HepG2 (cell line): ENCODE measurements around the gene CACNA1H. TPM values are rescaled to one million over a fixed set of nuclear protein-coding genes. Genes with fewer than 3 reads are reported as not detected.
A peak's percentile ranks its signal among the peaks of the same experiment; 100 is the strongest.
"Not testable (repeated sequence)": the region's sequence is repeated elsewhere in the genome, so short reads cannot be mapped to it uniquely, and the experiment has no call there.

Experiments used
- ATAC-seq: fragments of 200-7000 bp; cut with Tn5 transposase; 3 replicates; pipeline ENCODE4 v1.9.1; 2020; ENCODE audit warnings: mild to moderate bottlenecking, moderate library complexity
- BruUV-seq: library from RNA; stranded (reverse); fragments of 400-500 nt; replicated peaks from 2 replicates; lab custom pipeline; 2021; lab: Mats Ljungman, UMichigan
- CTCF ChIA-PET: fragments of 300-600 bp; formaldehyde crosslinking; extraction: SDS; loops from one replicate; lab custom pipeline; 2021; ENCODE audit warnings: low total read pairs, inconsistent platforms, low intra/inter-chr PET ratio; lab: Yijun Ruan, JAX
- POLR2A ChIA-PET: fragments of 350-600 bp; sonication (Branson Sonifier 250); formaldehyde crosslinking; loops from one replicate; lab custom pipeline; 2020; ENCODE audit warnings: antibody characterized with exemption, inconsistent platforms; lab: Yijun Ruan, JAX
- DNase-seq: peaks from one replicate; pipeline ENCODE4 v3.0.0-alpha.2; 2015; ENCODE audit warnings: low spot score
- FAIRE-seq: peaks from 3 replicates; lab custom pipeline; 2011; peaks lifted over from hg19 to GRCh38; lab: Jason Lieb, UNC
- H2AFZ ChIP-seq: one replicate; pipeline ENCODE4 v1.6.1; 2011; ENCODE audit warnings: low read length, inconsistent platforms
- H3K27ac ChIP-seq: fragments of 300-600 bp; 3 replicates; pipeline ENCODE4 v1.8.0; 2011; ENCODE audit warnings: mixed run types, mild to moderate bottlenecking, mixed read lengths, low read length, inconsistent platforms; ENCODE audit not compliant: insufficient read depth; ENCODE audit errors: extremely low read length
- H3K27me3 ChIP-seq, 2 experiments: fragments of 200-600 bp in 1 of 2; 2 replicates in 1 of 2; 3 replicates in 1 of 2; pipeline versions ENCODE4 v1.6.0 to v1.8.0; 2011; ENCODE audit warnings: low read length in 2 of 2, mild to moderate bottlenecking in 2 of 2, moderate library complexity in 2 of 2, inconsistent platforms in 1 of 2; ENCODE audit not compliant: insufficient read depth in 2 of 2, control insufficient read depth in 1 of 2
- H3K36me3 ChIP-seq, 2 experiments: fragments of 200-600 bp in 1 of 2; replicated peaks in 1 of 2; 2 replicates in 1 of 2; 3 replicates in 1 of 2; pipeline versions ENCODE4 v1.5.1 to v1.8.0; 2011; ENCODE audit warnings: low read length in 2 of 2, inconsistent platforms in 1 of 2; ENCODE audit not compliant: insufficient read depth in 2 of 2, control insufficient read depth in 1 of 2
- H3K4me1 ChIP-seq: 2 replicates; pipeline ENCODE4 v1.5.1; 2012; ENCODE audit warnings: low read length, inconsistent platforms; ENCODE audit not compliant: insufficient read depth
- H3K4me2 ChIP-seq: 2 replicates; pipeline ENCODE4 v1.6.0; 2011; ENCODE audit warnings: low read depth, low read length, inconsistent platforms
- H3K4me3 ChIP-seq, 3 experiments: fragments of 200-600 bp in 1 of 3; sonication (generic), shearing (Covaris generic) in 1 of 3; replicated peaks in 1 of 3; 2 replicates each; pipeline ENCODE4 v1.5.1; 2011 to 2016; ENCODE audit warnings: low read length in 3 of 3, inconsistent platforms in 2 of 3, low read depth in 2 of 3, mild to moderate bottlenecking in 2 of 3, control low read depth in 1 of 3, mixed read lengths in 1 of 3; ENCODE audit not compliant: insufficient read depth in 1 of 3
- H3K79me2 ChIP-seq: one replicate; pipeline ENCODE4 v1.6.1; 2011; ENCODE audit warnings: low read length, inconsistent platforms; ENCODE audit not compliant: insufficient read depth
- H3K9ac ChIP-seq: 2 replicates; pipeline ENCODE4 v1.6.0; 2011; ENCODE audit warnings: mild to moderate bottlenecking, low read depth, low read length, inconsistent platforms; ENCODE audit not compliant: insufficient read depth
- H3K9me3 ChIP-seq: 2 replicates; pipeline ENCODE4 v1.5.1; 2012; ENCODE audit warnings: mild to moderate bottlenecking, low read length
- H4K20me1 ChIP-seq: 2 replicates; pipeline ENCODE4 v1.6.0; 2011; ENCODE audit warnings: inconsistent platforms, mild to moderate bottlenecking, low read length, moderate library complexity; ENCODE audit not compliant: insufficient read depth
- USF2 ChIP-seq, 2 experiments: sonication (generic) in 1 of 2; formaldehyde crosslinking in 1 of 2; IDR thresholded peaks; 2 replicates each; pipeline versions ENCODE4 v1.5.1 to v1.6.1; 2011 to 2020; ENCODE audit warnings: borderline replicate concordance in 1 of 2, low read depth in 1 of 2, low read length in 1 of 2, mild to moderate bottlenecking in 1 of 2, missing genetic modification reagents in 1 of 2, moderate library complexity in 1 of 2
- WGBS: methylation state at CpG from one replicate; pipeline ENCODE4 v1.1.6; 2017; ENCODE audit warnings: low lambda C conversion rate; 5-methylcytosine and 5-hydroxymethylcytosine counted together
- in situ Hi-C: cut with HindIII; loops from 2 replicates; pipeline ENCODE4 v1.10.0; 2017; ENCODE audit warnings: low pct_unique_long_range_greater_than_20kb; ENCODE audit not compliant: extremely low pct_ligation_motif_present
- intact Hi-C: fragments of 100-400 bp; cut with micrococcal nuclease; formaldehyde crosslinking; loops from one replicate; pipeline ENCODE4 v1.10.0; 2022; ENCODE audit not compliant: unreplicated experiment
- polyA plus RNA-seq, 8 experiments: library from polyadenylated mRNA; depleted of rRNA in 3 of 8; stranded (reverse) in 7 of 8; unstranded in 1 of 8; fragments of >200 nt; fragmentation: Illumina TruSeq in 4 of 8; extraction: Trizol in 4 of 8; gene quantifications; 2 replicates each; pipeline versions ENCODE4 v1.2.1 to v1.2.3, GENCODE V29; 2011 to 2016; ENCODE audit warnings: low read depth in 4 of 8, missing spikeins in 1 of 8, mixed read lengths in 1 of 8; ENCODE audit not compliant: insufficient read depth in 1 of 8
- total RNA-seq, 5 experiments: library from RNA; depleted of rRNA; stranded (reverse); fragments of >200 nt; fragmentation: Illumina TruSeq; extraction: Trizol; gene quantifications; 2 replicates each; pipeline ENCODE4 v1.2.3, GENCODE V29; 2016; ENCODE audit warnings: low read depth in 1 of 5

Gene CACNA1H
- total and polyA plus RNA-seq, 2 of the 13 experiments (the other 11 are each of a cell fraction or from before 2014, with no cell fraction given), result 0.40 to 1.8 TPM

- in situ Hi-C loops; H3K4me3 ChIP-seq; DNase-seq; CTCF ChIA-PET; H2AFZ ChIP-seq; POLR2A ChIA-PET; H4K20me1 ChIP-seq; H3K4me2 ChIP-seq; H3K36me3 ChIP-seq; H3K79me2 ChIP-seq; BruUV-seq; H3K9ac ChIP-seq; H3K27ac ChIP-seq; FAIRE-seq; intact Hi-C loops; H3K4me1 ChIP-seq; H3K9me3 ChIP-seq; ATAC-seq; TF ChIP-seq USF2 (IDR thresholded peaks at IDR 0.05; ENCODE audit: low read depth, low read length): not testable (repeated sequence)
- WGBS, result 15% methylated on average over 7 of the region's 11 CpGs
- peaks cover 1 to 32% of the 10 kb centered on the region in 2 experiments; a peak in 4 of 5 replicates for H3K27me3 ChIP-seq
- TF ChIP-seq USF2 (CRISPR knock-in tag; IDR thresholded peaks at IDR 0.05; ENCODE audit: borderline replicate concordance), result peak; percentile 40; the same call in 1 of the 2 replicates
Observed at GRCh38 chr16:1243363-1243762, 90.5 kb downstream of the CACNA1H start.

- POLR2A ChIA-PET, H4K20me1 ChIP-seq, in situ Hi-C loops, BruUV-seq, H2AFZ ChIP-seq, intact Hi-C loops, ATAC-seq, DNase-seq, CTCF ChIA-PET, FAIRE-seq, H3K4me1 ChIP-seq, H3K79me2 ChIP-seq, H3K36me3 ChIP-seq, H3K4me3 ChIP-seq, H3K4me2 ChIP-seq, H3K9ac ChIP-seq, H3K9me3 ChIP-seq, H3K27ac ChIP-seq: not testable (repeated sequence)
- H3K27me3 ChIP-seq, result peaks cover 1 to 32% of the 10 kb centered on the region in 2 experiments; a peak in 4 of 5 replicates
- 24% methylated on average over 9 of the region's 32 CpGs for WGBS
Observed at GRCh38 chr16:1243907-1244850, 91.3 kb downstream of the CACNA1H start.
